Skeletal muscle tissue (tissue), 4 donors: Measurements from ENCODE around the gene RGP1. TPM values are rescaled to one million over a fixed set of nuclear protein-coding genes. Genes with fewer than 3 reads are reported as not detected.

Experiments used
- H3K27ac ChIP-seq: one replicate; pipeline ENCODE4 v1.7.0; 2013; ENCODE audit warnings: mild to moderate bottlenecking, low read depth, low read length, inconsistent platforms
- H3K27me3 ChIP-seq, 3 donors: one replicate each; pipeline ENCODE4 v1.7.0; 2013; ENCODE audit warnings: low read length in 3 of 3; ENCODE audit not compliant: control insufficient read depth in 3 of 3, insufficient read depth in 3 of 3
- H3K36me3 ChIP-seq, 3 donors: one replicate each; pipeline ENCODE4 v1.7.0; 2013; ENCODE audit warnings: low read length in 3 of 3; ENCODE audit not compliant: control insufficient read depth in 3 of 3, insufficient read depth in 3 of 3
- H3K4me1 ChIP-seq, 3 donors: one replicate each; pipeline ENCODE4 v1.7.0; 2013; ENCODE audit warnings: low read length in 3 of 3, mild to moderate bottlenecking in 3 of 3; ENCODE audit not compliant: control insufficient read depth in 3 of 3, insufficient read depth in 3 of 3
- H3K4me3 ChIP-seq, 3 donors: one replicate each; pipeline ENCODE4 v1.7.0; 2013; ENCODE audit warnings: low read length in 3 of 3
- H3K9ac ChIP-seq, 3 donors: one replicate each; pipeline ENCODE4 v1.7.0; 2013; ENCODE audit warnings: low read length in 3 of 3, mild to moderate bottlenecking in 3 of 3, moderate library complexity in 2 of 3, low read depth in 1 of 3
- H3K9me3 ChIP-seq, 3 donors: one replicate each; pipeline ENCODE4 v1.7.0; 2013; ENCODE audit warnings: low read length in 3 of 3; ENCODE audit not compliant: control insufficient read depth in 3 of 3
- total RNA-seq: library from RNA; depleted of rRNA; stranded (reverse); fragments of >200 nt; gene quantifications from one replicate; pipeline ENCODE4 v1.2.3, GENCODE V29; 2014
- donor health status: Osteomylitis.

RGP1 gene
- total RNA-seq, 1 donor from 2014 or later = 7.8 TPM

DNA sequence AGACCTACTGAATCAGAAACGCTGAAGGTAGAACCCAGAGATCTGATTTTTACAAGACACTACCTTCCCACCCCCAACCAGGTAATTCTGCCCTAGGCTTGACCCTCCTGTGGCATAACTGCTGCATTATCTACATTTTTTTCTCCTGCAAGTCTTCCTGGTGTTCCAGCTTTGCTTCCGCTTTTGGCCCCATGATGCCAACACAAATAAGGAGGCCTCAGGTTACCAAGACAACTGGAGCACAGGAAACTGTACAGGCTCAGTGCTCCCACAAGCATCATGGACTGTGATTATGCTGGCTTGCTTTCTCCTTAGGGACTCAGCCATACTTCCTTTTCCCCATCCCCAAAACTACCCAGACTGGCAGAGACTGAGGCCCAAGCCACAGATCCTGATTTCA, 11.6 kb downstream of the RGP1 start:
- H3K9ac ChIP-seq = no peak overlapping the region
- no peaks in the 10 kb centered on the region for H3K27me3 ChIP-seq
- H3K4me1 ChIP-seq = peaks cover 16 to 22% (median 17%) of the 10 kb centered on the region in 3 donors
- H3K4me3 ChIP-seq = no peak overlapping the region
- H3K36me3 ChIP-seq = peaks cover 0 to 3% (median 0%) of the 10 kb centered on the region in 3 donors
- no peak overlapping the region for H3K27ac ChIP-seq
- H3K9me3 ChIP-seq = no peaks in the 10 kb centered on the region

DNA sequence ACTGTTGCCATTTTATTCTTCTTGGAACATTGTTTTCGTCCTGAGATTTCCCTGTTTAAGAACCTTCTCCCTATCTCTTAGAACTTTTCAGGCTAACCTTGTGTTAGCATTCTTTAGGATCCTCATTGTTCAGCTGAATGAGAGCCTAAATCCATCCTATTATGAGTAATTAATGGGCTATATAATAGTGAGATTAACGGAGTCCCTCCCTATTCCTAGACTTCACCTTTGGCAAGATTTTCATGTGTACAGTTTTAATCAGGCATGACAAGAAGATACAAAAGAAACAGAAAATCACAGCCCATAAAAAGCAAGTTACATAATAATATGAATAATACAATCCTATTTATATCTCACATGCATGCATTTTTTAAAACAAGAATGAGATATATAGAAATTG, 14.1 kb downstream of the RGP1 start:
- H3K27ac ChIP-seq = no peak overlapping the region
- no peaks in the 10 kb centered on the region for H3K9me3 ChIP-seq
- H3K9ac ChIP-seq = no peak overlapping the region
- H3K36me3 ChIP-seq = no peaks in the 10 kb centered on the region
- no peak overlapping the region for H3K4me3 ChIP-seq
- H3K4me1 ChIP-seq = peaks cover 0 to 8% (median 0%) of the 10 kb centered on the region in 3 donors
- no peaks in the 10 kb centered on the region for H3K27me3 ChIP-seq

GRCh38 chr9:35763803-35764202, 14.7 kb downstream of the RGP1 start:
- Histone ChIP-seq H3K9me3 (no peaks in the 10 kb centered on the region), H3K36me3 (no peaks in the 10 kb centered on the region), H3K27ac (no peak overlapping the region), H3K27me3 (no peaks in the 10 kb centered on the region), H3K9ac (no peak overlapping the region), H3K4me1 (peaks cover 0 to 3% (median 0%) of the 10 kb centered on the region in 3 donors), H3K4me3 (no peak overlapping the region)

DNA sequence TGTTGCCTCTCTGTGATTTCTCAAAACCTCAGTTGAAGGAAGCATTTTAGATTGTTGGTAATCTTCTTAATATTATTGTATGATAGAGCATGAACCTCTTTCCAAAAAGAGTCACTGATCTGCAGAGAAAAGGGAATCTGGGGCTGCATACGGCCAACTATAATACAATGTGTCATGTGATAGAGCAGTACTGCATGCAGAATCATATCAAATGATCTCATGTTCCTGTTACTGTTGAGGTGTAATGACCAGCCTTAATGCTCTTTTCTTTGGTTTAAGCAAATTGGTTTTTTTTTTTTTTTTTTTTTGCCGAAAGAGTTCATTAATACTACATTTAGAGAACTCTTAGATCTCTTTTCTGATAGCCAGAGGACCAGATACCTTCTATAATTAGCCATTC, 17.9 kb downstream of the RGP1 start:
- H3K36me3 ChIP-seq = no peaks in the 10 kb centered on the region
- H3K9me3 ChIP-seq = no peaks in the 10 kb centered on the region
- no peaks in the 10 kb centered on the region for H3K27me3 ChIP-seq
- H3K9ac ChIP-seq = no peak overlapping the region
- no peak overlapping the region for H3K27ac ChIP-seq
- H3K4me3 ChIP-seq = no peak overlapping the region
- H3K4me1 ChIP-seq = peaks cover 16 to 22% (median 16%) of the 10 kb centered on the region in 3 donors

DNA sequence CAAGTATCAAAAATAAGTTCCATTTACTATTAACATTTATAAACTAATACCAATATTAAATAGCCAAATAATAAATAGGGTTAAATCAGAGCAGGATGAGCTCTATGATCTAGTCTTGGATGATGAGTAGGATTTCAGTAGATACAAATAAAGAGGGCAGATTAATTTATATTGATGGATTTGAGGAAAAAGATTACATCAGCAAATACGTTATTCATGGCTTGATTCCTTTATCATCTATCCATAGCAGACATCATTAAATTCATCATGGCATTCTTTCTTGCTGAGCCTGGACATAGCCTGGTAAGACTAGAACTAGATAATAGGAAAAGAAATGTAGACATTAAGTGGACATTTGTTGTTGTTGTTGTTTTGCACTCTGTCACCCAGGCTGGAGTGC, 18.4 kb downstream of the RGP1 start:
- Histone ChIP-seq H3K27me3 (no peaks in the 10 kb centered on the region), H3K4me3 (no peak overlapping the region), H3K4me1 (peaks cover 18 to 25% (median 18%) of the 10 kb centered on the region in 3 donors), H3K9me3 (no peaks in the 10 kb centered on the region), H3K9ac (no peak overlapping the region), H3K27ac (no peak overlapping the region), H3K36me3 (no peaks in the 10 kb centered on the region)

GRCh38 chr9:35769763-35770162, 20.7 kb downstream of the RGP1 start:
- Histone ChIP-seq H3K4me1 (peaks cover 18 to 25% (median 18%) of the 10 kb centered on the region in 3 donors), H3K27me3 (no peaks in the 10 kb centered on the region), H3K9ac (no peak overlapping the region), H3K9me3 (no peaks in the 10 kb centered on the region), H3K36me3 (no peaks in the 10 kb centered on the region), H3K4me3 (no peak overlapping the region), H3K27ac (no peak overlapping the region)

- Histone ChIP-seq H3K9ac (peak overlapping the region in 1 of 3 donors; percentile 57), H3K4me1 (peaks cover 18 to 25% (median 18%) of the 10 kb centered on the region in 3 donors), H3K9me3 (no peaks in the 10 kb centered on the region), H3K36me3 (no peaks in the 10 kb centered on the region), H3K4me3 (peak overlapping the region in 1 of 3 donors; percentile 6), H3K27me3 (no peaks in the 10 kb centered on the region), H3K27ac (peak overlapping the region; percentile 73)
These were observed 22.0 kb downstream of the RGP1 start for GRCh38 chr9:35771075-35771433.

GRCh38 chr9:35771534-35771933, 22.4 kb downstream of the RGP1 start:
- peak overlapping the region; percentile 73 for H3K27ac ChIP-seq
- H3K27me3 ChIP-seq = no peaks in the 10 kb centered on the region
- H3K36me3 ChIP-seq = no peaks in the 10 kb centered on the region
- H3K4me1 ChIP-seq = peaks cover 18 to 25% (median 18%) of the 10 kb centered on the region in 3 donors
- H3K9ac ChIP-seq = peak overlapping the region in 1 of 3 donors; percentile 57
- no peak overlapping the region for H3K4me3 ChIP-seq
- no peaks in the 10 kb centered on the region for H3K9me3 ChIP-seq

GRCh38 chr9:35771943-35772342, 22.9 kb downstream of the RGP1 start:
- Histone ChIP-seq H3K4me3 (no peak overlapping the region), H3K36me3 (no peaks in the 10 kb centered on the region), H3K9ac (no peak overlapping the region), H3K9me3 (no peaks in the 10 kb centered on the region), H3K4me1 (peaks cover 18 to 25% (median 18%) of the 10 kb centered on the region in 3 donors), H3K27ac (no peak overlapping the region), H3K27me3 (no peaks in the 10 kb centered on the region)

DNA sequence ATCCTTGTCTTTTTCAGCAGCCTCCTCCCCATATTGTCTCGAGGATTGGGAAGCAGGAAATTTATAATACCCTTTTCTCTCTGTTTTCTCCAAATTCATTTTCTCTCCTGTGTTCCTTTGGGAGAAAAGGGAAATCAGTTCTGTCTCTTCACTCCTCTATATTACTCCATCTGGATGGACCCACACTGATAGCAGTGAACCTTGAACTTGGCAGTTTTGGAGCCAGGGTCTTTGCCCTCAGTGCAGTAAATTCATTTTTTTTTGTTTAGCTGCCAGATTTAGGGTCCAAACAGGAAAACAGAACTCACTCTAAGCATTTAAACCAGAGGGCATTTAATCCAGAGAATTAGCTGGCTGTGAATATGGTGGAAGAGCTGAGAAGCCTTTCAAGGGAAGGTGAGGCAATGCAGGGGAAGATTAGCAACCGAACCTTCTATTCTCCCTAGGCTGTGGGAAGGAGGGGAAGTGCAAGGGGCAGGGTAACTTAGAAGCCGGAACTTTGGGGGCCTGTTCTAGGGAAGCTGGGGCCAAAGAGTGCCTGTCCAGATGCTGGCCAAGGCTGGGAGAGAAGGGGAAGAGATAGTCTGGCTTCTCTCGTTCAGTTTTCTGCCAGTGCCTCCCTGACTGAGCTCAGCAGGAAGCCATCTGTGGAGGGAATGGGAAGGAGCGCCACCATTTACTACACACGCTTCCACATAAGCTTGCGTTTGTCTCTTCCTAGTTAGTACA, 26.0 kb downstream of the RGP1 start:
- no peaks in the 10 kb centered on the region for H3K27me3 ChIP-seq
- no peak overlapping the region for H3K27ac ChIP-seq
- H3K4me1 ChIP-seq = peaks cover 18 to 21% (median 18%) of the 10 kb centered on the region in 3 donors
- no peak overlapping the region for H3K9ac ChIP-seq
- H3K9me3 ChIP-seq = no peaks in the 10 kb centered on the region
- H3K4me3 ChIP-seq = no peak overlapping the region
- no peaks in the 10 kb centered on the region for H3K36me3 ChIP-seq
